Kidney (tissue), 22 donors: Measurements from ENCODE around the gene LBX1. TPM values are rescaled to one million over a fixed set of nuclear protein-coding genes. Genes with fewer than 3 reads are reported as not detected.

Experiments
- DNase-seq, 5 donors: peaks; one replicate each; pipeline ENCODE4 v3.0.0-alpha.2; 2013 to 2020
- FAIRE-seq: peaks from 2 replicates; lab custom pipeline; 2012; peaks lifted over from hg19 to GRCh38; lab: Jason Lieb, UNC
- H3K27ac ChIP-seq, 2 donors: one replicate each; pipeline ENCODE4 v1.7.0; 2013; ENCODE audit warnings: low read depth in 2 of 2, low read length in 2 of 2, inconsistent platforms in 1 of 2
- H3K27me3 ChIP-seq: one replicate; pipeline ENCODE4 v1.7.1; 2013; ENCODE audit warnings: low read length, inconsistent platforms; ENCODE audit not compliant: control insufficient read depth, insufficient read depth
- H3K36me3 ChIP-seq, 3 donors: one replicate each; pipeline versions ENCODE4 v1.7.0 to v1.7.1; 2013; ENCODE audit warnings: low read length in 3 of 3, control low read depth in 1 of 3, inconsistent platforms in 1 of 3; ENCODE audit not compliant: insufficient read depth in 3 of 3, control insufficient read depth in 2 of 3
- H3K4me1 ChIP-seq, 3 donors: one replicate each; pipeline versions ENCODE4 v1.7.0 to v1.7.1; 2013; ENCODE audit warnings: low read length in 3 of 3, inconsistent platforms in 1 of 3, low read depth in 1 of 3; ENCODE audit not compliant: control insufficient read depth in 2 of 3, insufficient read depth in 2 of 3
- H3K4me3 ChIP-seq, 3 donors: one replicate each; pipeline versions ENCODE4 v1.7.0 to v1.8.1; 2013; ENCODE audit warnings: low read length in 3 of 3, control low read depth in 1 of 3, inconsistent platforms in 1 of 3
- H3K9ac ChIP-seq, 3 donors: one replicate each; pipeline versions ENCODE4 v1.7.0 to v1.7.1; 2013; ENCODE audit warnings: low read length in 3 of 3, control low read depth in 1 of 3, inconsistent platforms in 1 of 3
- H3K9me3 ChIP-seq, 3 donors: one replicate each; pipeline versions ENCODE4 v1.7.0 to v1.7.1; 2013; ENCODE audit warnings: low read length in 3 of 3, control low read depth in 1 of 3, inconsistent platforms in 1 of 3; ENCODE audit not compliant: control insufficient read depth in 2 of 3, insufficient read depth in 1 of 3
- intact Hi-C: fragments of 100-400 bp; cut with DNase I; formaldehyde crosslinking; loops from one replicate; pipeline ENCODE4 v1.11.1; 2022
- long read RNA-seq, 10 donors: library from polyadenylated mRNA in 1 of 10; unstranded in 1 of 10; transcript quantifications; one replicate each; pipeline ENCODE4 v2.0.0 and lab custom pipeline, GENCODE V29; 2021 to 2026
- polyA plus RNA-seq: library from polyadenylated mRNA; stranded (reverse); fragments of 350-450 nt; fragmentation: Illumina TruSeq; extraction: RNeasy Lipid Tissue Mini Kit (QIAGEN cat#74804); gene quantifications from one replicate; pipeline ENCODE4 v1.2.3, GENCODE V29; 2014; ENCODE audit warnings: low read depth, low replicate concordance; ENCODE audit not compliant: insufficient read depth
- total RNA-seq: library from RNA; stranded (reverse); fragmentation: NEBNext Ultra II Directional; extraction: Animal tissue kit (Norgen Biotek cat#: 25700); gene quantifications from one replicate; pipeline ENCODE4 v1.2.1, GENCODE V29; 2021
- TF ChIP-seq, protein P1 (sequence below): IDR thresholded peaks from 3 replicates; pipeline ENCODE4 v1.5.1; 2012; ENCODE audit warnings: mild to moderate bottlenecking, moderate library complexity, borderline replicate concordance; ENCODE audit not compliant: insufficient read depth; ENCODE audit errors: extremely low read depth
- donor health status: control.
- donor health status: control.
- donor health status: control.
- donor health status: control.
- donor health status: control.
- donor health status: DM: yes; HTN: yes; CAD: no.
- donor health status: Normal renal cell carcinoma (clear cell type).

The LBX1 gene, protein sequence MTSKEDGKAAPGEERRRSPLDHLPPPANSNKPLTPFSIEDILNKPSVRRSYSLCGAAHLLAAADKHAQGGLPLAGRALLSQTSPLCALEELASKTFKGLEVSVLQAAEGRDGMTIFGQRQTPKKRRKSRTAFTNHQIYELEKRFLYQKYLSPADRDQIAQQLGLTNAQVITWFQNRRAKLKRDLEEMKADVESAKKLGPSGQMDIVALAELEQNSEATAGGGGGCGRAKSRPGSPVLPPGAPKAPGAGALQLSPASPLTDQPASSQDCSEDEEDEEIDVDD
- total RNA-seq (not detected), polyA plus RNA-seq (not detected)
- long read RNA-seq, donor 1, result 0 reads
- long read RNA-seq, donor 2, result 0 reads
- long read RNA-seq, donor 3, result 0 reads
- long read RNA-seq, donor 4, result 0 reads
- long read RNA-seq, donor 5, result 0 reads
- long read RNA-seq, donor 6, result 0 reads
- long read RNA-seq, donor 7, result 0 reads
- long read RNA-seq, donor 8, result 0 reads
- long read RNA-seq, donor 9, result 0 reads
- long read RNA-seq, donor 10, result 0 reads

DNA sequence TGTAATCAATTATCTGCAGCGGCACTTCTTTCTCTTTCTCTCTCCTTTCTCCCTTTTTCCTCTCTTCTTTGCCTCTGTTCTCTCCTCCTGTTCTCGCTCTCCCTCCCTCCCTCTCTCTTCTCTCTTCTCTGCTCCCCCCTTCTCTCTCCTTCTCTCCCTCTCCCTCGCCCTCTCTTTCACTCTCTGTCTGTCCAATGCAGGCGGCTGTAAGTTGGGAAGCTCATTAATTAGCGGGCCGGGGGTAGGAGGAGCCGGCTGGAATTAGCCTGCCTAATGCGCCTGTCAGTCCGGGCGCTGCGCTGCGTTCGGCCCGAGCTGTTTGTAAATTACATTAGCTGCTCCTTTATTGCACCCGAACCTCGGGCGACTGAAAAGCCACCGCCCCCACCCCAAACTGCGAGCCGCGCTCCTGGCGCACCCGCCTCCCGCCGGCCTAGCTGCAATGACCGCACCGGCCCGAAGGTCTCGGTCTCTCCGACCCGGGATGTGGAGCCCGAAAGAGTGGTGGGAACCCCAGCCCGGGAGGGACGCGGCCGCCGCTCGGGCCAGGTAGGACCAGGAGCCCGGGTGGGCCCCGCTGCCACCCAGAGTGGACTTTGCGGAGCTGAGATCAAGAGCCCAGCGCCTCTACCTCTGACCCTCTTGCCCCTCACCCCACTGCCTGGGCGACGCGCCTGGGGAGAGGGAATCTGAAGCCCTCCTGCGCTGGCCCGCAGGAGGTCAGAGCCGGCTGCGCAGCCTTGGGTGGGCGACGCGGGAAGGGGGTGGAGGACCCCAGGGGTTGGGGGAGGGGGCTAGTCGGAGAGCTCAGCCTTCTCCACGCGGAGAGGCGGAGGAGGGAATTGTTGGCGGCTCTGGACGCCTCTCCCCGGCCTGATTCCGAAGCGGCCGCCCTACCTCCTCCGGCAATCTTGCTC lies at the start of gene LBX1:
LBX1 (minus strand) TSS at position 198 of the 917 bp plus-strand sequence. CDS start 648 bp downstream, outside the sequence.
- H3K4me3 ChIP-seq, result no peak within 1 kb of the TSS
- H3K9ac ChIP-seq, result no peak within 1 kb of the TSS
- no peak within 1 kb of the TSS for H3K27ac ChIP-seq
- no peaks in the 10 kb centered on the region for H3K36me3 ChIP-seq
- intact Hi-C loops, result no loop called here
- FAIRE-seq, result no peak
- H3K27me3 ChIP-seq, result peaks cover 76% of the 10 kb centered on the region
- TF ChIP-seq, protein P1, sequence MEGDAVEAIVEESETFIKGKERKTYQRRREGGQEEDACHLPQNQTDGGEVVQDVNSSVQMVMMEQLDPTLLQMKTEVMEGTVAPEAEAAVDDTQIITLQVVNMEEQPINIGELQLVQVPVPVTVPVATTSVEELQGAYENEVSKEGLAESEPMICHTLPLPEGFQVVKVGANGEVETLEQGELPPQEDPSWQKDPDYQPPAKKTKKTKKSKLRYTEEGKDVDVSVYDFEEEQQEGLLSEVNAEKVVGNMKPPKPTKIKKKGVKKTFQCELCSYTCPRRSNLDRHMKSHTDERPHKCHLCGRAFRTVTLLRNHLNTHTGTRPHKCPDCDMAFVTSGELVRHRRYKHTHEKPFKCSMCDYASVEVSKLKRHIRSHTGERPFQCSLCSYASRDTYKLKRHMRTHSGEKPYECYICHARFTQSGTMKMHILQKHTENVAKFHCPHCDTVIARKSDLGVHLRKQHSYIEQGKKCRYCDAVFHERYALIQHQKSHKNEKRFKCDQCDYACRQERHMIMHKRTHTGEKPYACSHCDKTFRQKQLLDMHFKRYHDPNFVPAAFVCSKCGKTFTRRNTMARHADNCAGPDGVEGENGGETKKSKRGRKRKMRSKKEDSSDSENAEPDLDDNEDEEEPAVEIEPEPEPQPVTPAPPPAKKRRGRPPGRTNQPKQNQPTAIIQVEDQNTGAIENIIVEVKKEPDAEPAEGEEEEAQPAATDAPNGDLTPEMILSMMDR, result no peak
- H3K9me3 ChIP-seq, result no peaks in the 10 kb centered on the region
- peak in 1 of 5 donors; percentile 21 for DNase-seq
- peaks cover 0 to 20% (median 0%) of the 10 kb centered on the region in 3 donors for H3K4me1 ChIP-seq

DNA sequence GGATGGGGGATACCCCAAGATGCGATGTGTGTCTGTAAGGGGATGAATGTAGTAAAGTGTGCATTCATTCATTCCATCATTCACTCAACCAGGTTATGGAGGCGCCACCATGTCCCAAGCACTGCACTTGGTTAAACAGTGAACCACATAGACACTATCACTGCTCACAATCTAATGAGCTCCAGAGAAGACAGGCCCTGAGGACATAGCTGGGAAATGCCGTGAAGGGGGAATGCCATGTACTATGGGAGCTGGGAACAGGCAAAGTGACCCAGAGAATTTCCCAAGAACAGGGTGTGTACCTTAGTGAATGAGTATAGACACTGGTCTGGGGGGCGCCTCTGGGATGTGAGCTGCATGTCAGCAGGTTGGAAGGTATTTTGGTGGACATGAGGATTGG lies 44.5 kb upstream of the LBX1 start:
- Histone ChIP-seq H3K4me1 (no peaks in the 10 kb centered on the region), H3K36me3 (no peaks in the 10 kb centered on the region), H3K4me3 (no peak overlapping the region), H3K27ac (no peak overlapping the region), H3K27me3 (no peaks in the 10 kb centered on the region), H3K9ac (no peak overlapping the region), H3K9me3 (no peaks in the 10 kb centered on the region)
- TF ChIP-seq, protein P1, result no peak
- DNase-seq (no peak), FAIRE-seq (no peak)
- intact Hi-C loops, result no loop called here

DNA sequence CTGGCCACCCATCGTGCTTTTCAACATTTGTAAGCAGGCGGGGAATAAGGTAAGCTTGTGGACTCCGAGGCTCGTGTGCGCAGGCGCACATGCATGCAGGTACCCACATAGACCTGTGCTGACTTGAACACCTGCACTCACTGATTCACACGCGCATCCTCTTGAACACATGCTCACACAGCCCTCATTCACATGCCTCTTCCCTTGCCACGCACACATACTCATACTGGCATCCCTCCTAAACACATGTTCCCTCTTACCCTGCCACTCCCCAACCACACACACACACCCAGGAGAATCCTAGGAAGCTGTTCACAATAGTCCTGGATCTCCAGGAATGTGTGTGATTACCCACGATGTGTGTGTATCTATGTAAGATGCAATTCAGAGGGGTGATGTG lies 44.1 kb upstream of the LBX1 start:
- Histone ChIP-seq H3K9ac (no peak overlapping the region), H3K4me3 (no peak overlapping the region), H3K36me3 (no peaks in the 10 kb centered on the region), H3K27me3 (no peaks in the 10 kb centered on the region), H3K9me3 (no peaks in the 10 kb centered on the region), H3K4me1 (no peaks in the 10 kb centered on the region), H3K27ac (no peak overlapping the region)
- TF ChIP-seq, protein P1, result no peak
- DNase-seq (peak in 1 of 5 donors; percentile 16), FAIRE-seq (no peak)
- intact Hi-C loops, result no loop called here
